ENCODE data around the gene FBF1.
A peak's percentile ranks its signal among the peaks of the same experiment; 100 is the strongest.

The FBF1 gene

GRCh38 chr17:75945211-75945610 lies 4.4 kb upstream of the FBF1 start:
- no peak for DNase-seq

GRCh38 chr17:75943491-75943890 lies 2.6 kb upstream of the FBF1 start:
- no peak for DNase-seq

- no peak for DNase-seq
These were observed 1.6 kb upstream of the FBF1 start for GRCh38 chr17:75942473-75942872.

GRCh38 chr17:75941442-75941819 lies 589 bp upstream of the FBF1 start:
- no peak for DNase-seq

- no peak for DNase-seq
These were observed 3.2 kb downstream of the FBF1 start for GRCh38 chr17:75937652-75938051.

GRCh38 chr17:75933808-75934207 lies 7.0 kb downstream of the FBF1 start:
- no peak for DNase-seq

GRCh38 chr17:75932852-75933251 lies 8.0 kb downstream of the FBF1 start:
- no peak for DNase-seq

- DNase-seq, result no peak
These were observed 9.8 kb downstream of the FBF1 start for GRCh38 chr17:75931062-75931461.

- peak; percentile 13 for DNase-seq
These were observed 13.4 kb downstream of the FBF1 start for GRCh38 chr17:75927286-75927922.

GRCh38 chr17:75926456-75926855 lies 14.4 kb downstream of the FBF1 start:
- DNase-seq, result no peak

- no peak for DNase-seq
These were observed 14.9 kb downstream of the FBF1 start for GRCh38 chr17:75925912-75926311.

GRCh38 chr17:75925103-75925502 lies 15.7 kb downstream of the FBF1 start:
- no peak for DNase-seq

- no peak for DNase-seq
These were observed 17.6 kb downstream of the FBF1 start for GRCh38 chr17:75922963-75923874.

- DNase-seq, result no peak
These were observed 18.5 kb downstream of the FBF1 start for GRCh38 chr17:75922173-75922961.

GRCh38 chr17:75921596-75921995 lies 19.2 kb downstream of the FBF1 start:
- no peak for DNase-seq

- no peak for DNase-seq
These were observed 20.7 kb downstream of the FBF1 start for GRCh38 chr17:75920045-75920560.

GRCh38 chr17:75919611-75920010 lies 21.2 kb downstream of the FBF1 start:
- DNase-seq, result no peak

GRCh38 chr17:75917917-75918445 lies 22.9 kb downstream of the FBF1 start:
- no peak for DNase-seq

- no peak for DNase-seq
These were observed 23.5 kb downstream of the FBF1 start for GRCh38 chr17:75917141-75917916.

- no peak for DNase-seq
These were observed 25.6 kb downstream of the FBF1 start for GRCh38 chr17:75915268-75915667.

- no peak for DNase-seq
These were observed 26.1 kb downstream of the FBF1 start for GRCh38 chr17:75914643-75915267.
